Activated naive CD8-positive, alpha-beta T cell (primary cell): ENCODE results near the gene HGF.

Experiments used
- H3K27ac Mint-ChIP-seq: one replicate; pipeline ENCODE4 v1.8.0; 2021; ENCODE audit warnings: mixed read lengths
- H3K27me3 Mint-ChIP-seq: one replicate; pipeline ENCODE4 v1.8.0; 2021; ENCODE audit warnings: mixed read lengths
- H3K36me3 Mint-ChIP-seq: one replicate; pipeline ENCODE4 v1.8.0; 2021; ENCODE audit warnings: mixed read lengths
- H3K4me1 Mint-ChIP-seq: one replicate; pipeline ENCODE4 v1.8.0; 2021; ENCODE audit warnings: low read depth, mixed read lengths
- H3K4me3 Mint-ChIP-seq: one replicate; pipeline ENCODE4 v1.8.0; 2021; ENCODE audit warnings: mild to moderate bottlenecking, mixed read lengths
- H3K9me3 Mint-ChIP-seq: one replicate; pipeline ENCODE4 v1.8.0; 2021; ENCODE audit warnings: low read depth, mixed read lengths

The HGF gene

DNA sequence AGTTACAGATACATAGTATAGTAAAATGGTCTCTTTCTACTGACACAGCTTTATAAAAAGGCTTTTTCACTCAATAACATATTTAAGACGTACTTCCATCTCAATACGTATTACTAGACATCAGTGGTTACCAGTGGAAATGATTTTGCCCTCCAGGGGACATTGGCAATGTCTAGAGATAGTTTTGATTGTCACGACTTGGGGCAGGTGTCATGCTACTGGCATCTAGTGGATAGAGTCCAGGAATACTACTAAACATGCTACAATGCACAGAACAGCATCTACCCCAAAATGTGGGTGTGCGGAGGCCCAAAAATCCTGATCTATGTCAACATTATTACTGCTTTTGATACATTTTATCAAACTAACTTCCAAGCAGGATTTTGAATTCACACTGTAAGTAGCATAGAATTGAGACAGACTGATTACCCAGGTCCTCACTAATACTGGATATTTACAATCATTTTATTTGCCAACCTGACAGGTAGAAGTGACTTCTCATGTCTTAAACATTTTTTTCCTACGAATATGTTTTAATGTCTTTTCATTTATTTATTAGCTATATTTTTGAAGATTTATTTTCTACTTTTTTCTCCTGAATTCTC, 53.8 kb downstream of the HGF start:
- H3K9me3 Mint-ChIP-seq, result peaks cover 3% of the 10 kb centered on the region
- H3K4me1 Mint-ChIP-seq, result no peaks in the 10 kb centered on the region
- no peak overlapping the region for H3K27ac Mint-ChIP-seq
- no peaks in the 10 kb centered on the region for H3K36me3 Mint-ChIP-seq
- no peaks in the 10 kb centered on the region for H3K27me3 Mint-ChIP-seq
- H3K4me3 Mint-ChIP-seq, result no peak overlapping the region

DNA sequence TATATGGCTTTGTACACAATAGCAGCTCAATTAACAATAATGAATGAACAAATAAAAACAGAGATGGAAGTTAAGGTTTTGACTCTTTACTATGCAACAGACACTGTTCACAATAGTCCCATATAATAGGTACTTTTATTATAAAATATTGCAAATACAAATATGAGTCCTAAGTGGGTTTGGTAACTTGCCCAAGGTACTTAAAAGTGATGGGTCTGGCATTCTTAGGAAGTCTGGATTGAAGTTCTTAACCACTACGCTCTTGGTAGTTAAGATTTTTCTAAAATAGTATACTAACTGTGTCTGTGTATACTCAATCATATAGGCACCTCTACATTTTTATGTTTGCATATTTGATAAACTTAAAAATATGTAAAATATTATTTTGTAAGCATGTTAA, 55.5 kb downstream of the HGF start:
- Mint-ChIP-seq H3K27me3 (no peaks in the 10 kb centered on the region), H3K27ac (no peak overlapping the region), H3K9me3 (peaks cover 3% of the 10 kb centered on the region), H3K4me1 (no peaks in the 10 kb centered on the region), H3K4me3 (no peak overlapping the region), H3K36me3 (no peaks in the 10 kb centered on the region)

DNA sequence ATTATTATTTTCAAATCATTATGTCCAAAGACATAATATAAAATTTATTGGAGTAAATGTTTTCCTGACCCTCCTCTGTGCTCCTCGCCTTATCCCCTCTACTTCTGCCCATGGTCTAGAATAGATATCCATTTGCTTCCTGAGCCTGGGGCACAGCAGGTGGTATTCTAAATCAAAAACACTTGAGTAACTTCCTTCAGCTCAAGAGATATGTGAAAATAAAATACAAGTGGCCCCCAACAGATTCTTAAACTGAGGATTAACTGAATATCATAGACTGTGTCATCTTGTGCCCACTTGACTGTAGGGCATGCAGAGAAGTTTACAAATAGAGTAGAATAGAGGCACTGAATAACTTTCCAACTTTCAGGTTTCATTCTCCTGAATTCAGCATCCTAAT, 59.1 kb downstream of the HGF start:
- Mint-ChIP-seq H3K9me3 (no peaks in the 10 kb centered on the region), H3K4me1 (no peaks in the 10 kb centered on the region), H3K27ac (no peak overlapping the region), H3K27me3 (no peaks in the 10 kb centered on the region), H3K36me3 (no peaks in the 10 kb centered on the region), H3K4me3 (no peak overlapping the region)

DNA sequence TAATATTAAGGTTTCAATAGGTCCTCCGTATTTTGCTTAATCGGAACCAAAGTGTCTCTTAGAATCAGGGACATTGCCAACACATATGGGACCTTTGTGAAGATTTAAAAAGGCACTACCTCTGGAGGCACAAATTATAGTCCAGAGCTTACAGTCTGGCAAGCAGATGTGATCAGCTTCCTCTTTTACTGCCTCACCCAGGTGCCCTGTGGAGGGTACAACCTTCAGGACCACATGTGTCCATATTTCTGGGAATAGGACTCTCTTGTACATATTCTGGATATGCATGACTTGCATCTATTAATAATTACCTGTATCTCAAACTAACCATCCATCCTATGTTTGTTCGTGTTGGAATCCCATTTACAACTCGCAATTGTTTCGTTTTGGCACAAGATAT, 60.0 kb downstream of the HGF start:
- Mint-ChIP-seq H3K4me3 (no peak overlapping the region), H3K4me1 (no peaks in the 10 kb centered on the region), H3K36me3 (no peaks in the 10 kb centered on the region), H3K27ac (no peak overlapping the region), H3K9me3 (no peaks in the 10 kb centered on the region), H3K27me3 (no peaks in the 10 kb centered on the region)

DNA sequence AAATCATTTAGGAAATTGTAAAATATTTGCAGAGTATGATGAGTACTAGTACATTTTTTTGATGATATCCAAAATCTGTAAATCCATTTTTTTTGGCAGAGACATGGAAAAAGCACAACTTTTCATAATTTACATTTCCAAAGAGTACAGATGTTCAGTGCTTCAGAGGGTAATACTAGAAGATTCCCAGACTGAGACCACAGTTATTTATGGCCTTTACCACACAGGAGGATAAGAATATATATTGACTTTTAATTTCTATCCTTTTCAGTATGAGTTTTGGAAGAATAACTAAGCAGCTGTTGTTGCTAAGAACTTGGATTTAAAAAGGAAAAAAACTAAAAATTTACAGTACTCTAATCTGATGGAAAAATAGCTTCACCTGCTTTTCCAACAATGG, 61.9 kb downstream of the HGF start:
- Mint-ChIP-seq H3K9me3 (no peaks in the 10 kb centered on the region), H3K4me3 (no peak overlapping the region), H3K27me3 (no peaks in the 10 kb centered on the region), H3K27ac (no peak overlapping the region), H3K4me1 (no peaks in the 10 kb centered on the region), H3K36me3 (no peaks in the 10 kb centered on the region)

DNA sequence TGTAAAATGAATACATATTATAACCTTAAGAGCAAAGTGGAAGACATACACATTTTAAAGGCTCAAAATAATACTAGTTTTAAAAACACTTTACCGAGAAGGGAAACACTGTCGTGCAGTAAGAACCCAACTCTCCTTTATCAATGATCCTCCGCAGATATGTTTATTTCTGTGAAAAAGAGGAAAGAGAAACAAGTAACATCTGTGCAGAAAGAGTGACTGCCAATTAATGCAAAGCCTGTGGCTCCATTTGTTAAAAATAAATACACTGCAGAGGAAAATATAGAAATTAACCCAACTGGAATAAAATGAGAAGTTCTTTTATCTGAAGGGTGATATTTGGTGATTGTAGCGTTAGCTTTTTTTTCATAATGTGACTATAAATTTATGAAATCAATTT, 62.7 kb downstream of the HGF start:
- Mint-ChIP-seq H3K4me1 (no peaks in the 10 kb centered on the region), H3K27ac (no peak overlapping the region), H3K9me3 (no peaks in the 10 kb centered on the region), H3K36me3 (no peaks in the 10 kb centered on the region), H3K27me3 (no peaks in the 10 kb centered on the region), H3K4me3 (no peak overlapping the region)

DNA sequence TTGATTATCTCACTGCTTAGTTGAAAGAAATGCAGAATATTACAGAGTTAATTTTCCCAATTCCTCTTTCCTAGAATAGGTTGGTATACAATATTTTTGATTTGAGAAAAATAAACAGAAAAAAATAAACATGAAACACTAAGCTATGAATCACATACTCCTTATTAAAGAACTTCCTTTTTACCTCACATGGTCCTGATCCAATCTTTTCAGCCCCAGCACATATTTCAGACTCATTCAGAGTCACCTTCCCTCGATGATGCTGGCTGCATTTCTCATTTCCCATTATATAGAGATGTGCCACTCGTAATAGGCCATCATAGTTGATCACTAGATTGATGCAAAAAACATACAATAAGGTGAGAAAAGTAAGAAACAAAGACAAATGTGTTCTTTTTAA, 64.6 kb downstream of the HGF start:
- Mint-ChIP-seq H3K9me3 (no peaks in the 10 kb centered on the region), H3K4me1 (no peaks in the 10 kb centered on the region), H3K4me3 (no peak overlapping the region), H3K27ac (no peak overlapping the region), H3K36me3 (no peaks in the 10 kb centered on the region), H3K27me3 (no peaks in the 10 kb centered on the region)

DNA sequence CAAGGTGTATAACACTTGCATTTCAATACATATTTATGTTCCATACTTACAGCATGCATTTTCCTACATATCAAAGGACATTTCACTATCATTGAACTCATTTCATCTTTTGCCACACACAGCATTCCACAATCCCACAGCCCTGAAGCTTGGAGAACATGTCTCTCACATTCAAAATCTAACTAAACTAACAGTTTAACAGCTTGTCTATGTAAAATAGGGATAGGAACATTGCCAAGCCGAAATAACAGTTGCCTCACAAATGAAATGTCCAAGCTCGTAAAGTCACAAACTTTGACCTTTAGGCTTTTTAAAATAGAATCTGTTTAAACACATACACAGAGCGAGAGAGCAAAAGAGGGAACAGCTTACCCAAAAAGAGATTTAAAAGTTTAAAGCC, 65.3 kb downstream of the HGF start:
- Mint-ChIP-seq H3K9me3 (no peaks in the 10 kb centered on the region), H3K27ac (no peak overlapping the region), H3K27me3 (no peaks in the 10 kb centered on the region), H3K4me1 (no peaks in the 10 kb centered on the region), H3K4me3 (no peak overlapping the region), H3K36me3 (no peaks in the 10 kb centered on the region)

DNA sequence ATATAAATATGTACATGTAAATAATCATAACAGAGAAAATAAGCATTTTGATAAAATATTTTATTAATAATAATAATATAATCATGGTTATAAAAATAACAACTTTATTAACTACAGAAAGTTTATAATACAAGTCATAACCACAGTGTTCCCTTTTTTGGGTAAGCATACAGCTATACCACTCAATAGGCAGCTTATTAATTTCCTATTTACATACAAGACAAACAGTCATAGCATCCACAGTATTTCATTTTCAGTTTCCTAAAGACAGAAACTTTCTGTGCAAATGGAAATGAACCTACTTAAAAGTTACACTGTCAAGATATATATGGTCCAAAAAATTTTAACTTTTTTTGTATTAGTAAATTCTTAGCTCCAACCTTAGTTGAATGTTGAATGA, 70.9 kb downstream of the HGF start:
- Mint-ChIP-seq H3K4me3 (no peak overlapping the region), H3K4me1 (no peaks in the 10 kb centered on the region), H3K36me3 (no peaks in the 10 kb centered on the region), H3K27ac (no peak overlapping the region), H3K9me3 (peaks cover 3% of the 10 kb centered on the region), H3K27me3 (no peaks in the 10 kb centered on the region)

DNA sequence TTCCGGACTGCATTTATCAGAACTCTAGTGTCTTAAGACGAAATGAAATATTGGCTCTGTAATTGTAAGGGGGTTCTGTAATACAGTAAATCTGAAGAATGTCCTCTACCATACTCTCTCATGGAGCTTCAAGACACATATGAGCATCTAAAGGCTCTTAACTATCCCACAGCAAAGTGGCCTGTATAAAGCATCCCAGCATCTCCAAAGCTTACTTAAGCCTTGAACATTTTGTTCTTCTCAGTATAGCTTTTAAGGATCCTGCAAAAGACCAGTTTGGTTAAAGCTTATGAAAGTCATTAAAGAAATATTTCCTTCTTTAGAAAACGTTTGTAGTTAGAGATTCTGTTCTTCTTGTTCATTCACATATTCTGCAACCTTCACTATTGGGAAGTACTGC, 75.1 kb downstream of the HGF start:
- no peaks in the 10 kb centered on the region for H3K27me3 Mint-ChIP-seq
- H3K9me3 Mint-ChIP-seq, result peaks cover 3% of the 10 kb centered on the region
- H3K27ac Mint-ChIP-seq, result no peak overlapping the region
- H3K36me3 Mint-ChIP-seq, result no peaks in the 10 kb centered on the region
- no peak overlapping the region for H3K4me3 Mint-ChIP-seq
- H3K4me1 Mint-ChIP-seq, result no peaks in the 10 kb centered on the region

DNA sequence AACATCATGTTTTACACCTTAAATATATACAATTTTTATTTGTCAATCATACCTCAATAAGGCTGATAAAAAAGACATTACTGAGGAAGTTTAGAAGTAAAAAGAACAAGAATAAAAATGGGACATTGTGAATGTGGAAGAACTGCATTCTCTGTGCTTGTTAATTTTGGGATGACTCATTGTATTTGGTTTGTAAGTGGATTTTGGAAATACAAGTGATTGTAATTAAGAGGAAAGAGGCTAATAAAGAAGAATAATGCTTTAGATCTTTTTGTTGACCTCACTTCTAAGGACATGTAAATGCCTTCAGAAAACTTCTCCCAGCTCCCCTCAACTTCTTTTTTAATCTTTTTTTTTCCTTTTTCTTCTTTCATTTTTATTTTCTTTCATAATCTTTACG, 76.0 kb downstream of the HGF start:
- Mint-ChIP-seq H3K27me3 (no peaks in the 10 kb centered on the region), H3K36me3 (no peaks in the 10 kb centered on the region), H3K9me3 (peaks cover 3% of the 10 kb centered on the region), H3K4me1 (no peaks in the 10 kb centered on the region), H3K4me3 (no peak overlapping the region), H3K27ac (no peak overlapping the region)

DNA sequence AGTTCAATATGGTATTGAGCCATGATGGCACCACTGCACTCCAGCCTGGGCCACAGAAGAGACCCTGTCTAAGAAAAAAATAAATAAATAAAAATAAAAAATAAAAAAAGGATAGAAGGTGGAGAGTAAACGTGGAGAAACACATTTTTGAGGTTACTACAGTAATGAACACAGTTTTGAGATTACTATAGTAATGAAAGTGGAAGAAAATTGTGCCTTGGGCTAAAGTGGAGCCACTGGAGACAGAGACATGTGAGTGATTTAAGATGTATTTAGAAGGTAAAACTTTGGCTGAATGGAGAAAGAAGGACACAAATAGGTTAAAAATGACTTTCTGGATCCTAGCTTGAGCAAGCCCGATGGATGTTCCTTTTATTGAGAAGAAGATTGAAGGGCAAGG, 76.8 kb downstream of the HGF start:
- Mint-ChIP-seq H3K4me1 (no peaks in the 10 kb centered on the region), H3K27me3 (no peaks in the 10 kb centered on the region), H3K27ac (no peak overlapping the region), H3K9me3 (peaks cover 3% of the 10 kb centered on the region), H3K36me3 (no peaks in the 10 kb centered on the region), H3K4me3 (no peak overlapping the region)

DNA sequence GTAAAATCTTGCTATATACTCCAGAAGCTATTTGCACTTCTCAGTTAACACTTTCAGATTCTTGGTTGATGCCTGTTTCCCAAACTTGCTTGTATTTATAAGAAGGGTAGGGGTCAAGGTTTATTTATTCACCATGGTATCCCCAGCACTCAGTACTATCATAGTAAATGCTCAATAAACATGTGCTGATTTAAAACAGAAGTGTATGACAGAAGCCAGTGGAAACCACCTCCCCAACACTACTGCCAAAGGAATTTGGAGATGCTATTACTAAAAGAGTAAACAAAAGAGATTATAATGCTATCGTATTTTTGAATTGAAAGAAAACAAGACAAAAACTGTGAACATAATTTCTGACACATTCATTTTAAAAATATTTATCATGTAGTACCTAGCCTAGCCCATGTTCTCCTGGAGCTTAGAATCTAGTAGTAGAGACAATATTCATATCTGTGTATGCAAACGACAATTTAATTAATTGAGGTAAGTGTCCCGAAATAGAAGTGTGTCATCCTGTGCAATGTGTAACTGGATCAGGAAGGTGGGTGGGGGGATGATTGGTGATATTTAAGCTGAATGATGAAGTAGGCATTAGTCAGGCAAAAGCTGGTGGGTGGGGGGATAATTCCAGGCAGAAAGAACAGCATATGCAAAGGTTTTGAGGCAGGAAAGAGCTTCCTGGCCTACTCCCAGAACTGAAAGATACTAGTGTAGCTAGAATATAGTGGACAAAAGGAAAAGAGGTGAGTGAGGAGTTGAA, 77.5 kb downstream of the HGF start:
- Mint-ChIP-seq H3K27ac (no peak overlapping the region), H3K27me3 (no peaks in the 10 kb centered on the region), H3K36me3 (no peaks in the 10 kb centered on the region), H3K4me3 (no peak overlapping the region), H3K4me1 (no peaks in the 10 kb centered on the region), H3K9me3 (peaks cover 3% of the 10 kb centered on the region)

DNA sequence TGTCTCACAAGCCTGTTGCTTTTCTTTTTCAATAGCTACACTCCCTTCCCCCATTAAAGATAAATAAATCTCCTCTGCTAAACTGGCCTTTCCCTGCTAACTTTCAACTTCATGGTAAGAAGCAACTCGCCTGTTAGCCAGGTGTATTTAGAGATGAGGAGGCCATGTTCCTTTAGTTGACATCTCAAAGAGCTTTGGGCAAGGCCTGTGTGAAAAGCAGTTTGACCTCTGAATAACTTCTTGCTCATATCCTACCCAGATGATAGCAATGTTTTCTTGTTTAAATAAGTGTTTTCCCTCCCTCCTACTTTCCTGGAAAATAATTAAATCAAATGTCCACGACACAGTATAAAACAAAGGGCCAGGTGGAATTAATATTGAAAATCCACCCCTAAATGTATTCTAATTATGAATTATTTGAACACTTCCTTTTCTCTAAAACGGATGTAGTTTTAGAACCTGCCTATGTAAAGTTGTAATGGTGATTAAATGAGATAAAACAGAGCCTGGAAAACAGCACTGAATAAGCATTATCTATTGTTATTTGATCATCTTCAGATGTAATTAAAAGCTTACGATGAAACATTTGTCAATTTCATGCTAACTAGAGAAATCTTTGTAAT, 78.5 kb downstream of the HGF start:
- no peak overlapping the region for H3K4me3 Mint-ChIP-seq
- no peaks in the 10 kb centered on the region for H3K4me1 Mint-ChIP-seq
- H3K36me3 Mint-ChIP-seq, result no peaks in the 10 kb centered on the region
- H3K9me3 Mint-ChIP-seq, result no peaks in the 10 kb centered on the region
- no peak overlapping the region for H3K27ac Mint-ChIP-seq
- H3K27me3 Mint-ChIP-seq, result no peaks in the 10 kb centered on the region

DNA sequence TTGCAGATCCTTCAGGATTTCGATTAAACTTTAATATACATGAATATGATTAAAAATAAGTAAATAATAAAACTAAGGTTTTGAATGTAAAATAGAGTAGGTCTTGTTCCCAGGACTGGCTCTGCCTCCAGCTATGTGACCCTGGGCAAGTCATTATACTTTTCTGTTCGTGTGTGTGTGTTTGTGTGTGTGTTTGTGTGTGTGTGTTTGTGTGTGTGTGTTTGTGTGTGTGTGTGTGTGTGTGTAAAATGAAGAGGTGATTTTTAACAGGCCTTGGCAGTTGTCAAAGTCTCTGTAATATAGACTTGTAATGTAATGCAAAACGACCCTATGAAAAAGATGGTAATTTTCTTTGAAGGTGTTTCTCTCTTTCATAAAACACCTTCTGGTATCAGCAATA, 79.2 kb downstream of the HGF start:
- Mint-ChIP-seq H3K4me3 (no peak overlapping the region), H3K9me3 (no peaks in the 10 kb centered on the region), H3K36me3 (no peaks in the 10 kb centered on the region), H3K27me3 (no peaks in the 10 kb centered on the region), H3K4me1 (no peaks in the 10 kb centered on the region), H3K27ac (no peak overlapping the region)

DNA sequence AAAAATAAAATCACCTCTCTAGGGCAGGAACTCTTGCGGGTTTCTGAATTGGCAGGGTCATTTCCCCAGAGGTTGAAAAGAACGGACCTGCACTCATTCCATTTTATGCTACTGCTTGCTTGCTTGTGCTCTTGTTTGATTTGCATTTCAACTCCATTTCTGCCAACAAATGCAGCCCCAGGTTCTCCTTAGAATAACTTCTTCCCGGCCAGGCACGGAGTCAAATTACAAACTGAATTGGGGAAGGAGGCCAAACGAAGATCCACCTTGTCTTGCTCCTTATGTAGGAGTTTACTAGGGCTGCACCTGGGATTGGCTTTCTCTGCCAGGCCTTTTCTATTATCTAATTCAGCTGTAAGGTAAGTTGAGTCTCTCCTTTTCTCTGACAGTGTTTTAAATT, 79.6 kb downstream of the HGF start:
- H3K27me3 Mint-ChIP-seq, result no peaks in the 10 kb centered on the region
- no peaks in the 10 kb centered on the region for H3K4me1 Mint-ChIP-seq
- H3K27ac Mint-ChIP-seq, result no peak overlapping the region
- no peaks in the 10 kb centered on the region for H3K9me3 Mint-ChIP-seq
- no peak overlapping the region for H3K4me3 Mint-ChIP-seq
- H3K36me3 Mint-ChIP-seq, result no peaks in the 10 kb centered on the region
